OCI-LY7 (cell line): ENCODE results near the gene RAPGEF4. TPM values are rescaled to one million over a fixed set of nuclear protein-coding genes. Genes with fewer than 3 reads are reported as not detected.

ENCODE experiments used
- BruUV-seq: library from RNA; stranded (reverse); fragments of 400-500 nt; replicated peaks from 2 replicates; lab custom pipeline; 2021; lab: Mats Ljungman, UMichigan
- CTCF ChIA-PET: fragments of 300-600 bp; sonication (Branson Sonifier 250); formaldehyde crosslinking; loops from one replicate; lab custom pipeline; 2022; ENCODE audit warnings: antibody characterized with exemption; ENCODE audit not compliant: unreplicated experiment; lab: Charles Lee
- POLR2A ChIA-PET: fragments of 300-600 bp; sonication (Branson Sonifier 250); formaldehyde crosslinking; loops from one replicate; lab custom pipeline; 2022; ENCODE audit warnings: antibody characterized with exemption; lab: Charles Lee
- DNase-seq: peaks from one replicate; pipeline ENCODE4 v3.0.0-alpha.2; 2015; ENCODE audit warnings: low spot score
- H2AFZ ChIP-seq: fragments of 200-600 bp; sonication (generic), shearing (Covaris generic); 2 replicates; pipeline ENCODE4 v1.6.1; 2014; ENCODE audit warnings: mild to moderate bottlenecking, antibody characterized with exemption, low read length, moderate library complexity
- H3K27ac ChIP-seq: fragments of 200-600 bp; sonication (generic); 2 replicates; pipeline ENCODE4 v1.5.1; 2014; ENCODE audit warnings: mixed run types, low read depth, mild to moderate bottlenecking, moderate library complexity, low read length, inconsistent platforms; ENCODE audit not compliant: poor library complexity, severe bottlenecking
- H3K36me3 ChIP-seq: fragments of 200-600 bp; sonication (generic); 2 replicates; pipeline ENCODE4 v1.6.1; 2014; ENCODE audit warnings: mild to moderate bottlenecking, antibody characterized with exemption, low read length, moderate library complexity, mixed read lengths; ENCODE audit not compliant: insufficient read depth
- H3K4me1 ChIP-seq: fragments of 200-600 bp; sonication (generic); 2 replicates; pipeline ENCODE4 v1.5.1; 2014; ENCODE audit warnings: mild to moderate bottlenecking, low read length; ENCODE audit not compliant: insufficient read depth, poor library complexity, severe bottlenecking
- H3K4me2 ChIP-seq: fragments of 200-600 bp; sonication (generic); 2 replicates; pipeline ENCODE4 v1.6.1; 2014; ENCODE audit warnings: mild to moderate bottlenecking, low read length
- H3K4me3 ChIP-seq: fragments of 200-600 bp; sonication (generic); 2 replicates; pipeline ENCODE4 v1.5.1; 2014; ENCODE audit warnings: mild to moderate bottlenecking, low read depth, low read length; ENCODE audit not compliant: poor library complexity, severe bottlenecking
- H3K79me2 ChIP-seq: fragments of 200-600 bp; sonication (generic); 2 replicates; pipeline ENCODE4 v1.6.1; 2016; ENCODE audit warnings: low read depth, mild to moderate bottlenecking, low read length, moderate library complexity, mixed read lengths; ENCODE audit not compliant: insufficient read depth
- H3K9me2 ChIP-seq: fragments of 200-600 bp; sonication (generic); 2 replicates; pipeline ENCODE4 v1.6.1; 2016; ENCODE audit warnings: mild to moderate bottlenecking, low read length, mixed read lengths; ENCODE audit not compliant: insufficient read depth
- H3K9me3 ChIP-seq: fragments of 200-600 bp; sonication (generic); 2 replicates; pipeline ENCODE4 v1.6.1; 2014; ENCODE audit warnings: mild to moderate bottlenecking, mixed run types, low read length, mixed read lengths
- H4K20me1 ChIP-seq: fragments of 200-600 bp; sonication (generic); 2 replicates; pipeline ENCODE4 v1.6.1; 2014; ENCODE audit warnings: mild to moderate bottlenecking, antibody characterized with exemption, low read length, moderate library complexity, mixed read lengths; ENCODE audit not compliant: insufficient read depth
- EZH2phosphoT487 ChIP-seq: fragments of 200-600 bp; sonication (generic); IDR thresholded peaks from 2 replicates; pipeline ENCODE4 v1.6.1; 2018; ENCODE audit warnings: low read depth, borderline replicate concordance, mild to moderate bottlenecking, mixed run types, antibody characterized with exemption, low read length, moderate library complexity, mixed read lengths
- intact Hi-C: fragments of 100-400 bp; cut with micrococcal nuclease; formaldehyde crosslinking; loops from one replicate; pipeline ENCODE4 v1.10.0; 2022; ENCODE audit not compliant: unreplicated experiment
- total RNA-seq, 2 experiments: library from RNA; depleted of rRNA in 1 of 2; stranded (reverse); fragments of >200 nt in 1 of 2; shearing (Covaris generic) in 1 of 2; gene quantifications; 2 replicates each; pipeline ENCODE4 v1.2.3, GENCODE V29; 2014 to 2022
- TF ChIP-seq, protein P1 (sequence below): fragments of 200-600 bp; sonication (generic); conservative IDR thresholded peaks from 2 replicates; pipeline ENCODE4 v1.5.1; 2014; ENCODE audit warnings: mild to moderate bottlenecking, antibody characterized with exemption, low read length, moderate library complexity, mixed read lengths

RAPGEF4 gene
- total RNA-seq, 2 experiments from 2014 or later: 0.22 to 0.55 TPM

DNA sequence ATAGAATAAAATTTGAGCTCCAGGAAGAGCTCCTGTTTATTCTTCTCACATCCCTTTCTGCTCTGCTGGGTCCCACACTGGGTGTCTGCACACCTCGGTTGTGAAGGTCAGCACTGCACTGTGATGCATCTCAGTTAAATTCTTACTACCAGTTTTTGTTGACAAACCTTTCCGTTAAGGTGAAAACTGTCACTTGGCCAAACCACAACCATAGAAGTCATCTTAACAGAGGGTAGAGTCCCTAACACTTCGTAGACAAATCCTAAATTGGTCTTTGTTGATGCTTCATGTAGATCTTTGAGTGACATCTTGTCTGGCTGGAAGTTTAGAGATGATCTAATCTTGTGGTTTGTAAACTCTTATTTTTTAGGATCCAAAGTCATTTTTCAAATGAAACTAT lies 172.6 kb downstream of the RAPGEF4 start:
- no peaks in the 10 kb centered on the region for H3K79me2 ChIP-seq
- DNase-seq: no peak
- POLR2A ChIA-PET: no interaction called here
- H4K20me1 ChIP-seq: no peaks in the 10 kb centered on the region
- H3K4me3 ChIP-seq: no peak overlapping the region
- CTCF ChIA-PET: no interaction called here
- H3K27ac ChIP-seq: no peak overlapping the region
- no peak overlapping the region for H3K4me2 ChIP-seq
- intact Hi-C loops: no loop called here
- no TSS peak for BruUV-seq
- no peaks in the 10 kb centered on the region for H3K4me1 ChIP-seq
- TF ChIP-seq EZH2phosphoT487: no peak
- TF ChIP-seq, protein P1, sequence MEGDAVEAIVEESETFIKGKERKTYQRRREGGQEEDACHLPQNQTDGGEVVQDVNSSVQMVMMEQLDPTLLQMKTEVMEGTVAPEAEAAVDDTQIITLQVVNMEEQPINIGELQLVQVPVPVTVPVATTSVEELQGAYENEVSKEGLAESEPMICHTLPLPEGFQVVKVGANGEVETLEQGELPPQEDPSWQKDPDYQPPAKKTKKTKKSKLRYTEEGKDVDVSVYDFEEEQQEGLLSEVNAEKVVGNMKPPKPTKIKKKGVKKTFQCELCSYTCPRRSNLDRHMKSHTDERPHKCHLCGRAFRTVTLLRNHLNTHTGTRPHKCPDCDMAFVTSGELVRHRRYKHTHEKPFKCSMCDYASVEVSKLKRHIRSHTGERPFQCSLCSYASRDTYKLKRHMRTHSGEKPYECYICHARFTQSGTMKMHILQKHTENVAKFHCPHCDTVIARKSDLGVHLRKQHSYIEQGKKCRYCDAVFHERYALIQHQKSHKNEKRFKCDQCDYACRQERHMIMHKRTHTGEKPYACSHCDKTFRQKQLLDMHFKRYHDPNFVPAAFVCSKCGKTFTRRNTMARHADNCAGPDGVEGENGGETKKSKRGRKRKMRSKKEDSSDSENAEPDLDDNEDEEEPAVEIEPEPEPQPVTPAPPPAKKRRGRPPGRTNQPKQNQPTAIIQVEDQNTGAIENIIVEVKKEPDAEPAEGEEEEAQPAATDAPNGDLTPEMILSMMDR: no peak
- H2AFZ ChIP-seq: no peak overlapping the region
- H3K9me3 ChIP-seq: no peaks in the 10 kb centered on the region
- no peaks in the 10 kb centered on the region for H3K9me2 ChIP-seq
- H3K36me3 ChIP-seq: no peaks in the 10 kb centered on the region

DNA sequence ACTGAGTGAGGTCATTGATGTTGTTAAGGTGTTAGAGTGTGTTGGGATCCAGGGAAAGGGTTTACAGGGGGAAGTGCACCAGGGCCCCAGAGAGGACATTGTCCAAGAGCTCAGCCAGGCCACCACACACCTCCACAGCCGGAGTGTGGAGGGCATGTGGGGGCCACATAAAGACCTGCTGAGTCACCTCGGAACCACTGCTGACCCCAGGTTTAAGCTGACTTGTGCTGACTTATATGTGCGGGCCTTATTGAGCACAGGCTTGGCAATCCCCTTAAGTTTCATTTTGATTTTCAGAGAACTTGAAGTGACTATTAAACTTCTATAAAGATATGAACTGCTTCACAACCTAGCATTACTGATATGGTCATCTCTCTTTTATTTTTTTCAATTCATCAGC lies 173.8 kb downstream of the RAPGEF4 start:
- CTCF ChIA-PET: no interaction called here

DNA sequence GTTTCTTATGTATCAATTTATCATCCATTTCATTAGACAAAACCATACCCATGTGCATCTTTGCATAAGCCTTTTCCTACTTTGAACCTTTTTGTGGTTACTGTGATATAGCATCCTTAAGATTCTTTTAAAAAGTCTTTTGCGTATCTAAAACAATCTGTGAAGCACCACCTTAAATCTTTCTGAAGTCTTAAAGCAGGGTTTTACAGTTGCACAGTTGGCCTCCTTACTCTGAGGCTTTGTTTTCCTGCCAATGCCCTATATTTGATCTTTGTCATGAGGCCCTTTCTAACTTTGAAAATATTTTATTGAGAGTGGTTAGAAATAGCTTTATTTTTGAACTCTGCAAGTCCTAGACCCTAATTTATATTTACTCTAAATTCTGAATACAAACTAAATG lies 176.6 kb downstream of the RAPGEF4 start:
- Histone ChIP-seq H3K4me3 (no peak overlapping the region), H4K20me1 (no peaks in the 10 kb centered on the region), H3K27ac (no peak overlapping the region), H3K79me2 (no peaks in the 10 kb centered on the region), H3K9me3 (no peaks in the 10 kb centered on the region), H3K4me1 (no peaks in the 10 kb centered on the region), H2AFZ (no peak overlapping the region), H3K9me2 (no peaks in the 10 kb centered on the region), H3K36me3 (no peaks in the 10 kb centered on the region), H3K4me2 (no peak overlapping the region)
- CTCF ChIA-PET: no interaction called here
- intact Hi-C loops: no loop called here
- BruUV-seq: no TSS peak
- POLR2A ChIA-PET: interaction anchor here (0.6 to 0.7 kb wide), 2 partner anchors 35 to 67 kb away, joined by 3 to 5 read pairs; no protein-coding TSS in a partner anchor
- no peak for DNase-seq
- TF ChIP-seq EZH2phosphoT487: no peak
- TF ChIP-seq, protein P1: no peak

More for the DNA sequence above, 173.8 kb downstream of the RAPGEF4 start:
- Histone ChIP-seq H3K4me3 (no peak overlapping the region), H2AFZ (no peak overlapping the region), H3K36me3 (no peaks in the 10 kb centered on the region), H3K9me3 (no peaks in the 10 kb centered on the region), H3K27ac (no peak overlapping the region), H3K4me2 (no peak overlapping the region), H4K20me1 (no peaks in the 10 kb centered on the region), H3K79me2 (no peaks in the 10 kb centered on the region), H3K9me2 (no peaks in the 10 kb centered on the region), H3K4me1 (no peaks in the 10 kb centered on the region)
- TF ChIP-seq, protein P1: no peak
- no peak for TF ChIP-seq EZH2phosphoT487
- DNase-seq: no peak
- intact Hi-C loops: no loop called here
- POLR2A ChIA-PET: no interaction called here
- BruUV-seq: no TSS peak
